Activated T-cell treated with anti-CD3 and anti-CD28 coated beads for 24 hours (primary cell): ENCODE results near the gene TIMM10B.
A peak's percentile ranks its signal among the peaks of the same experiment; 100 is the strongest.

Experiments
- DNase-seq: peaks from one replicate; pipeline ENCODE4 v3.0.0-alpha.2; 2020; ENCODE audit warnings: low read depth

Gene TIMM10B, protein sequence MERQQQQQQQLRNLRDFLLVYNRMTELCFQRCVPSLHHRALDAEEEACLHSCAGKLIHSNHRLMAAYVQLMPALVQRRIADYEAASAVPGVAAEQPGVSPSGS

DNA sequence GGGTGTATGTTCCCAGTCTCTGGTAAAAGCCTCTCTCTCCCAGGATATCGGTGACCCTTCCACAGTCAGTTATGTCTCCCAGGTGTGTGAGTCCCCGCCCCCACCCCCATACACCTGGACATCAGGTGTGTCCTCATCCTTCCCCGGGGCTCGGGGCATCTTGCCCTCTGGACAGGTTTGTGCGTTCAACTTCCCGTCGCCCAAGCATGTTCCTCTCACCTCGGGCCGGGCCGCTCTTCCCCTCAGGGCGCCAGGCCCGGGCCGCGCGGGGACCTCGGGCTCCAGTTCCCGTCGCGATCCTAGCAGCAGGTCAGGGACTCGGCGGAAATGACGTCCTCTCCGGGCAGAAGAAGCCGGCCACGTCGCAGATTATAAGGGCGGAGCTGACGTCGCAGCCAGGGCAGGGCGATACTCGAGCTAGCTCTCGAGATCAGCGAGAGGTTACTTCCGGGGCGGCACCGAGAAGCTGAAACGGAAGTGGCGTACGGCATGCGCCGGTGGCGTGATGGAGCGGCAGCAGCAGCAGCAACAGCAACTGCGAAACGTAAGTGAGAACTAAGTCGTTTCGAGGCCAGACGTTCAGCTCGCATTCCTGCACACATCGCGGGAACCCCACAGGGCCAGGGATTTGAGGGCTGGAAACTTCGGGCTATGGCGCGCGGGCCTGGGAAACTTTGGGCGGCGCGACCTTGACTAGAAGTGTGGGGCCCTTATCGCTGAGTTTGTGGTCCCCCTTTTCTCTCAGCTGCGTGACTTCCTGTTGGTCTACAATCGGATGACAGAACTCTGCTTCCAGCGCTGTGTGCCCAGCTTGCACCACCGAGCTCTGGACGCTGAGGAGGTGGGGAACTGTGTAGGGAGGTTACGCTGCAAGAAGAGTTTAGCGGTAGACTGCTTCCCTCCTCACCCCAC, at the start of gene TIMM10B, which contains the start of gene ARFIP2:
TIMM10B (plus strand) TSS at position 490 of the 912 bp plus-strand sequence; CDS start at position 506, 16 bp downstream.
ARFIP2 (minus strand) TSS at position 320 of the 912 bp plus-strand sequence. CDS start 910 bp downstream, outside the sequence.
- peak; percentile 96 for DNase-seq

DNA sequence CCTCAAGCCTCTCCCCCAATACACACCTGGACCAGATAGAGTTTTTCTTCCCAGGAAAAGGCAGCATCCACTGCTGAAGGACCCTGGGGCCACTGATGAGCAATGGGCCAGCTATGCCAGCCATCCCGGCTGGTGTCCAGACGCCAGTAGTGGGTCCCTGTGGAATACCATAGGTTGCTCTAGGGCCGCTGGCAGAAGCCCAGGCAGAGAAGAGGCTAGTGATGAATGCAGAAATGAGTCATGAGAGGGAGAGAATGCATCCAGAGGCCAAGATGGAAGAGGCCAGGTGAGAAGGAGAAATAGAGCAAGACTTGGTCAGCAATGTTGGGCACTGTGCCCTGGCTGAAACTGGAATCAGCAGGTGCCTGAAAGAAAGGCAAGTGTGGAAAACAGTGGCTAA, 49.4 kb upstream of the TIMM10B start:
- DNase-seq = no peak

DNA sequence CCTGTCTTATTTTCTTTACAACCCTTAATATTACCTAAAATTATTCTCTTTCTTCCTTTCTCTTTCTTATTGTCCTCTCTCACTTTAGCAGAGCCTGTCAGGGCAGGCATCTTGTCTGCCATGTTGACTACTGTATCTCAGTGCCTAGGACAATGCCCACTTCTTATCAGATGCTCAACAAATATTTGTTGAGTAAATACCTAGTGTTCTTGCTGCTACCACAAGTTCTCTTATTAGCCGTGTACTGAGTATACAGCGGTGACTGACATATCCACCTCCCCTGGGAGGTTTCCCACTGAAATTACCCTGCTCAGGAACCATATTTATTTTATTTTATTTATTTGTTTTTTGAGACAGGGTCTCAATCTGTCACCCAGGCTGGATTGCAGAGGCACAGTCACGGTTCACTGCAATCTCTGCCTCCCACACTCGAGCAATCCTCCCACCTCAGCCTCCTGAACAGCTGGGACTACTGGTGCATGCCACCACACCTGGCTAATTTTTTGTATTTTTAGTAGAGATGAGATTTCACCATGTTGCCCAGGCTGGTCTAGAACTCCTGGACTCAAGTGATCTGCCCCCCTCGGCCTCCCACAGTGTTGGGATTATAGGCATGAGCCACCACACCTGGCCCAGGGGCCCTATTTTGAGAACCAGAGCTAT, 47.2 kb upstream of the TIMM10B start:
- no peak for DNase-seq

DNA sequence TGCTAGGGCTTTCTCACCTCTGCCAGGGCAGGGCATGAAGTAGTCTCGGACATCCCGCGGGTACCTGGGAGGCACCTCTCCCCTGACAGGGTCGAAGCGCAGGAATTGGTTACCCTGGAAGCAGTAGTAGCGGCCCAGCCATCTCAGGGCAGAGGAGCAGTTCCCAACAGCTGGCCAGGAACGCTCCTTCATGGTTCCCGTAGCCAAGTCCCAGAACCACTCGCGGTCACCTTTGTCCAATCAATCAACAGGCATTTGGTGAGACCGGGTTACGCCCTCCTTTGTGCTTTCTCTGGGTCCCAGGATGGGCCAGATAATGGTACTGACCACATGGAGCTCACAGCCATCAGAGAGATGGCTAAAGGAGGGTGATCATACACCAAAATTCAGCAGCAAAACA, 43.9 kb upstream of the TIMM10B start:
- DNase-seq = no peak

DNA sequence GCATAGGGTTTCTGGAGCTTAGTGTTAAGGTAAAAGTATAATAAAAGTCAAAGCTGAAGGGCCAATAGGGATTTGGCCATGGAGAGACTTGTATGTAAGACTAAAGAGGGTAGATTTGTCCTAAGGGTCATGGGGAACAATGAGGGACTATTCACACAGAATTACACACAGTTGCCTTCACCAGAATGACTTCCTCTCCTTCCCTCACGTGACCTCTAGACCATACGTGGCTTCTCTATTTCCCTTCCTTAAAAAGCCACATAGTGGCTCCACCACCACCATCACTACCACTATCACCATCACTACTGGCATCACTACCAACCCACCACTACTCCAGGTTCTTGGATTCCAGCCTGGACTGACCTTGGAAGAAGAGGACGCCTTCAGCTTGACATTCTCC, 43.3 kb upstream of the TIMM10B start:
- no peak for DNase-seq

DNA sequence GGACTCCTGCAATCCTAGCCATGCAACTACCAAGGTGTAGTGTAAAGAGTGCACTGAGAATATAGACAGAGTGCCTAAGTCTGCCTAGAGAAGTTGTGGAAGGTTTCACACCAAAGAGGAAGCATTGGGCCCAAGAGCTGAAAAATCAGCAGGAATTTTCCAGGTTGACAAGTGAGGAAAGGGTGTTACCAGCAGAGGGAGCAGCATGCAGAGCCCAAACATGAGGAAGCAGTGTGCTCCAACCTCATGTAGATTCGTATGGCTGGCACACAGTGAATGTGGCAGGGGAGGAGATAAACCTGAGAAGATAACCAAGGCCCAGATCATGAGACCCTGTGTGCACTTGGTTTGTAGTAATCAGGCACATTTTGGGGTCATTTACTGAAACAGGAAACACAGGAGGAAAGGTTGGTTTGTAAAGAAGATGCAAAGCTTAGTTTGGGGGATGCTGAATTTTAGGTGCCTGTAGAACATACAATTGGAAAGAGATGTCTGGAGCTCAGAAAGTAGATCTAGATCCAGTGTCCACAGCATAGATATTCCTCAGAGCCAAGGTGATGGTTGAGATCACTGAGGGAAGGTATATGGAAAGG, 42.2 kb upstream of the TIMM10B start:
- peak; percentile 35 for DNase-seq

DNA sequence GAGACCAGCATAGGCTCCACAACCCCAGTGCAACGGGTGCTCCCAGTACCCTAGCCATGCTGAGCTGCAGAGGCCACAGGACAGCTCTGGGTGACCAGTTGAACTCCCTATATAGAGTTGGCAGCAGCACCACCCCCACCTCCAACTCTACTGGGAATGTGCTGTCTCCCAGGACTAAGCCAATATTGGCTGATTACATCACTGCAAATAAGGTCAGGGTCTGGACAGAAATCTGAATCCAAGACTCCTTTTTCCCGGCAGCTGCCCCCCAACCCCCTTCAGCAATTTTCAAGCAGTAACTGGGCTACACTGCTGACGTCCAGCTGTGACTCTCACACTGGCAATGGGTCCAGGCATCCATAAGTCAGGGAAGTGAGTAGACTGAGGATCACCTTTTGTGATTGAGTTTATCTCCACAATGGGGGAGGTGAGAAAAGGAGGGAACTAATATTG, 40.4 kb upstream of the TIMM10B start, which contains the start of gene HPX:
HPX (minus strand) TSS at position 82 of the 453 bp plus-strand sequence; CDS start at position 58, 24 bp downstream.
- no peak for DNase-seq

DNA sequence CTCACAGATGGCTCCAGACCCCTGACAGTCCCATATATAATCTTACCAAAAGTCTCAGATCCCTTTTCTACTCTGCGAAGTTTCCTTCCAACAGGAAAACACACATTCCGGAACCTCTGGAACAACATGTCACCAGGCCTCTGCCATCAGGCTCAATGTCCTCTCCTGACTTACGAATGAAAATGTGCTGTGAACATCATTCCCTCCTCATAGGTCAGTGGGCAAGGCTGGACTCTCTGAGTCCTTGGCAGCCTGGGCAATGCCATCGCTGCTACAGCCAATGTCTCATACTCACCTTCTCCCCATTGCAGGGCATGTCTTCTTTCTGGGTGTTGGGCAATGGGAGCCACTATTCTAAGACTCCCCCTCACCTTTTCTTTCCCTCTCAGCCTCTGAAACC, 38.9 kb upstream of the TIMM10B start:
- DNase-seq = no peak

DNA sequence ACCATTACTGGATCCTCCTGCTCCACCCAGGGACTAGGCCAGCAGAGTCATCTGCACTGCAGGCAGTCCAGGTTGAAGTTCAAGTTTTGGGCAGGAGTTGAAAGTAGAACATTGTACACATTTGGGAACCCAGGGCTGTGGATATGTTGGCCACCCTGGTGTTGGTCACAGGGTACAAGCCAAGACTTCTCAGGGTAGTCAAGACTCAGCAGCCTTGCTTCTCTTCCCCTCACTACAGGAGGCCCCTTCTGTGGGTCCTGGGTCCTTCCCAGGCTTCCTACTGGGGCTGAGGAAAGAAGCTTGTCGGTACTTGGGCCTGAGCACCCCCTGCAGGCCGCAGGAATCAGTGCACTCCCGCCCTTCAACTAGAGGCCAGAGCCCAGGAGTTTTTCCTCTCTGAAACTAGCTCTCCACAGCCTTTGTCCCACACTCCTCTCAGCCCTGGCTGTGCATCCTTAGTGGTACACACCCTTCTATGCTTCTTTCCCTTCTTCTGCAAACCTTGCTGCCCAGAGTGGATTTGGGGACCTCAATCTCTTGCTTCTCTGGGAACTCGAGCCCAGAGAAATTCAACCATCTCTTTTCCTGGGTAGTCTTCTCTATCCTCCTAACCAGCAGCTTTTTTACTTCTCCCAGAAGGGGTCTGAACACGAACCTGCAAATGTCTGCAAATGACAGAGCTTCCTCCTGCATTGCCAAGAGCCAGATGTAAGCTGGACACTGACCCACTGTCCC, 37.9 kb upstream of the TIMM10B start:
- peak; percentile 26 for DNase-seq

DNA sequence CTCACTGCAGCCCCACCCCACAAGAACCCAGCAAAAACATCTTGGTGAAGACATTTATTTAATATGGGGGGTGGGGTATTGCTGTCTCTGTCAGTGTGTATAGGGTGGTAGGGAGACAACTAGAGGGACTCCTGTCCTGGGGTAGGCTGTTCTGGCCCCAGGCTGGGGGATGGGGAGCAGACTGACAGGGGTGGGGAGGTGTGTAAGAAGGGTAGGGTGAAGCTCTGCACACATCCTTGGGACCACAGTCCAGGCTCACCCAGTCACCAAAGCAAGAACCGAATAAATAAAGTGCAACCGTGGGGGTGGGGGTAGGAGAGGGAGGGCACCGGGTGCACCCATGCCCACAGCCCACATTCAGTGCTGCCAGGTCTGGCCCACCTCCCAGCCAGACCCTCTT, 32.7 kb upstream of the TIMM10B start:
- no peak for DNase-seq

DNA sequence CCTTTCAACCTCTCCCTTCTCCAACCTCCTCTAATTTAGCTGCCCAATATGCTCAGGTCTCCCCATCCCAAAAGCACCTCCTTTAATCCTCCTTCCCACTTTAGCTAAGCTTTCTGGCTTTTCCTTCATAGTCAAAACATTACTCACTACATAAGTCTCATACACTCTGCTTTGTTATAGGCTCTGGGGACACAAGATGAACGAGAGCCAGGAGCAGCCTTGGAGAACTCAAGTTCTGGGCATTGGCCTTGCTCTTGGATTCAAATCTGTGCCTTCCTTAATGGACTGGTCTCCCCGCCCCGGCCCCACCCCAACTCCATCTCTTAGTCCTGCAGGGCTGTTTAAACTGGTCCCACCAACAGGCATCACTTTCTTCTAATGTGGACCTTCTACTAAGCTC, 29.1 kb upstream of the TIMM10B start:
- no peak for DNase-seq

DNA sequence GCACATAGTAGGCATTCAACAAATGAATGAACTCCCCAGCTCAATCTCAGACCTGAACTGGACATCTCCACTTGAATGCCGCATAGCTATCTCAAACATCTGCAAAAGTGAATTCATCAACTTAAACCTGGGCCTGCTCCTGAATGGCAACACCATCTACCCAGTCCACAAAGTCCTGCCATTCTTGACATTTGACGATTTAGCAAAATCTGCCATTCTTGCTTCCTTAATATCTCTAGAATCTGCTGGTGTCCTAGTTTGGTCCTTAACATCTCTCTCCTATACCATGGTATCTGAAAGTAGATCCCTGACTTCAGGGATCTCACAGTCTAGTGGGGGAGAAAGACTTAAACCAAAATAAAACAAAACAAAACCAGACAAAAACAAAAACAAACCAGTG, 28.1 kb upstream of the TIMM10B start:
- no peak for DNase-seq

DNA sequence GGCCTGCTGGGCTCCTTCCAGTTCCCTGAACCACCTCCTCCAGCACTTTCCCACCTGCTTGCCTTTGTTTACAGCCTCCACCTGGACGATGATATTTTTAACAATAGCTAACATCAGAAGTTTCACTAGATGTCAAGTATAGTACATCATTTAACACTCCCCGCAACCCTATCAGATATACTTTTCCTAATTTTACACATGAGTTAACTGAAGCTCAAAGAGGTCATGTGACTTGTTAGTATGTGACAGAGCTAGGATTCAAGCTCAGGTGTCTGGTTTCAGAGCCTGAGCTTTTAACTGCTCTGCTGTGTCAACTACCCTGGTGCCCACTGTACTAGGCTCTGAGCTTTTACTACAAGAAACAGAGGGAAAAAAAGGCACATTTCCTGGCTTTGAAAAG, 26.2 kb upstream of the TIMM10B start:
- DNase-seq = no peak

DNA sequence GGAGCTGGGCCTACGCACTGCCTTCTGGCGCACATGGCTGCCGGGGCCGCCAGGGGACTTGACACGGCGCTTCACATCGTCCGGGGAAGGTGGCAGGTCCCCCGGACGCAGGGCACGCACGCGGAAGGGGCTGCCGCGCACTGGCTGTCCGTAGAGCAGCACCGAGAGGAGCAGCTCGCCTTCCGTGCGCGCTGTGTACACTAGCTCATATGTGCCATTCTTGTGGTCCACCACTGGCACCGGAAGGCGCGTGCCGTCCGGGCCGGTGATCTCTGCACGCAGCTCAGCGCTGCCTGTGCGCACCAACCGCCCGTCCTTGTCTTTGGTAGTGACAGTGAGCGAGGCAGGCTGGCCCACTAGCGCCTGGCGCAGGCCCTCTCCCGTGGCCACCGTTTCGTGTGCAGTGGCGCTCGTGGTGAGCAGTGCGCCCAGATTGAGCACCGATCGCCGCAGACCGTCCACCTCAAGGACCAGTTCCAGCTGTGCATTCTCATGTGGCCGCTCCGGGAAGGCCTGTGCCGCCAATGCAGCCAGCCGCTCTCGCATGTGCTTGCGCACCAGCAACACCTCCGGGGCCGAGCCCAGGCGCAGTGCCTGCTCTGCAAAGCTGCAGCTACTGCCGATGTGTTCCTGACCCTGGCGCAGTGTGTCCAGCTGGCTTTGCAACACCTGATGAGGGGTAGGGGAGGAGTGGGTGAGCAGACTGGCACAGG, 24.8 kb upstream of the TIMM10B start:
- no peak for DNase-seq

DNA sequence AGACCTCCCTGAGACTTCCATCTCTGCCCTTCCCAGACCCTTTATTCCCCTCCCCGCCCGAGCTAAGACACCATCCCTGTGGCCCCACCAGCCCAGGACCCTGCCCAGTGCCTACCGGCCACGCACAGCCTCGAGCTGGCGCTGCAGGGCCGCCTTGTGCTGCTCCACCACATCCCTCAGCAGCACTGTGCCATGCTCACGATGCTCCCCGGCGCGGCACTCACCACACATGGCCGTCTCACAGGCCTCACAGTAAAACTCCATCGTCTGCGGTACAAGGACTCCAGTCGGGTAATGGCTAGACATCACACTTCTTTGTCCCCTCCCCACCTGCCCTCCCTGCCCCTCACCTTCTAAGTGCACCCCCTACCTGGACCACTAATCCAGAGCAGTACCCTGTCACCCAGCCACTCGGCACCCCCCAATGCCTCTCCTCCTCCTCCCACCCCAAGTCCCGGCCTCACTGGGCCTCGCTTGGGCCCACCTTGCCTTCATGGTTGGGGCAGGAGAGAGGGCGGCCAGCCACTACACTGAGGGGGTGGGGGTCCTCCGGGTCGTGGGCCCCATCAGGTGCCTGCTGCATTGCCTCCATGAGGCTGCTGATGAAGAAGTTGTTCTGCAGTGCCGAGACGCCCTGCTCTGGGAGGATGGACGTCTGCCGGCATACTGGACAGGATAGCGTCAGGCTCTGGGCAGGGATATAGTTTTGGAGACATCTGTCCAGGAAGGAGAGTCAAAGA, 23.6 kb upstream of the TIMM10B start:
- no peak for DNase-seq

DNA sequence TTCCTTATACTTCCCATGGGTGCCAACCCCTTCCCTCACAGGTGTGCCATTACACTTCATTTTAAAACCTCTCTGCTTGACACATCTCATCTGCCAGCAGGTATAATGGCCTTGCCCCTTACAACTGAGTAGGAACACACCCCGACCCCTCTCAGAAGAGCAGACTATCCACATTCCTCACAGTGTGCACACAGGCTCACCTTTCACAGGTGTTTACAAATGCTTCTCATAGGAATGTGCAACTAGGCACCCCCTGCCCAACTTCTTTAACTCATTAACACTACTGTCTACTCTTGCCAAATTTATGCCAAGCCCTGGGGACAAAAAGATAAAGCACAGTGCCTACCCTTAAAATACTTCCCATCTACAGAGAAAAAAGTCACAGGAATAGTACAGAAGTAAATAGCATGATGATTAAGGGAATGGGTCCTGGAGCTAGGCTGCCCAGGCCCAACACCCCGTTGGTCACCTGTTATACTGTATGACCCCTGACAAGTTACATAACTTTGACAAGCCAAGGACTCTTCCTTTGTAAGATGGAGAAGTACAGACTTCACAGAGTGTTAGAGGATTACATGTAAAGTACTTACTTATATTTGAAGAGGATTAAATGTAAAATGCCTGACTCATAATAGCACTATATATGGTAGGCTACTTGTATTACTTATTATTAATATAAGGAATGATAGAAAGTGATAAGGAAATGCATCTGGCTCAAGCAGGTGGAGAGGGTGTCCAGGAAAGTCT, 22.8 kb upstream of the TIMM10B start:
- DNase-seq = no peak

DNA sequence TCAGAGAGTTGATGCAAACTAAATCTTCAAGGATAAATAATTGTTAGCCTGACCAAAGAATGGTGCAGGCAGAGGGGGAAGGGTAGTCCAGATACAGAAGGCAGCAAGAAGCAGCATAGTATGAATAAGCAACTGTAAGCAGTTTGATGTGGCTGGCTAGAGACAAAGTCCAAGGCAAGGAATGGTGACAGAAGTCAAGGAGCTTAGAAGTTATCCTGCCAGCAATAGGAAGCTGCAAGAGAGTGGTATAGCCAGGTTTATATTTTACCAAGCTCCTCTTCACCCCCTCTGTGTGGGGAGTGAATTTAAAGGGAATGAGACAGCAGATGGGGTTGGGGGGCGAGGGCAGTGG, 22.2 kb upstream of the TIMM10B start:
- no peak for DNase-seq

DNA sequence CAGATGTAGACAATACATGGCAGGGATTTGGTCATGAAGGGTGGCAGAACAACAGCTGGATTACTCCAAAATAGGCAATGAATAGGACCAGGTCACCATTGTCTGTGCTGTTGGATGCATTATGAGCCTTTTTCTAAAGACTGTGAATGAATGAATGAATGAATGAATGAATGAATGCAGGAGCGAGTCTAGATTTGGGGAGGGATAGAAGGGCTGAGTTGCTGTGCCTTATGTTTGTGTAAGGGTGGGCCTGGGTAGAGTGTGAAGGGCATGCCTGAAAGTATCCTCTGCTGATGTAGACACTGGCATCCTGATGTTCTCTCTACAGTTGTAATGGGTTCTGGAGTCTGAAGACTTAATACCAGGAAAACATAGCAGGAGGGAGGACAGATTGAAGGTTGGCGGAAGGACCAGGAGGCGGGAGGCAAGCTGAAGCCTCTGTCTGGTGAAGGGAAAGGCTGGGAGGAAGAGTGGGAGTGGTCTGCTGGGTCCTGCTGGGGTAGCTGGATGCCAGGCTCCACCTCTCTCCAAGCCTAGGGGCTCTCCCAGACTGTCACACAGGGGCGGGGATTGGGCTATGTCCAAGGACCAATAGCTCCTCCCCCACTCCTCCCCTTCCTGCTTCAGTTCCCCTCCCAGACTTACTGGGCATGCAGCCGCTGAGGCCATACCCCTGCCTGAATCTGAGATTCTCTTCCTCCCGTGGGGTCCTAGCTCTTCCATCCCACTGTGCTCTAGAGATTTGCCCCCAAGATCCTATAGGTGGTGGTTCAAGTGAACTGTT, 12.4 kb upstream of the TIMM10B start:
- no peak for DNase-seq

DNA sequence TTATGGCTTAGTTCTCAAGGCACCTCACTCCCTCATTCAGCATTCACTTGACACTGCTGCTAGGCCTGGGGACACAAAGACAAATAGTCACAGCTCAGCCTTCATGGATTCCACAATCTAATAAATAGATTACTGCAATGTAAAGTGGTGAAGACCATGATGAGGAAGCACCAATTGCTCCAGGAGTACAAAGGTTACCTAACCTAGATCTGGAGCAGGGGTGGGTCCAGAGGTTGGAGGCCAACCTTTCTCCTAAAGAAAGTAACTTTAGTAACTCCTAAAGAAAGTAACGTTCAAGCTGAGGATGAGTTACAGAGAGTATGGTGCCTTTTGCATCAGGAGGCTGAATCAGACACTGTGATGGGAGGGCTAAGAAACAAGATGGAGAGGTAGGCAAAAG, 11.7 kb upstream of the TIMM10B start:
- no peak for DNase-seq
